NT2/D1 (cell line): Measurements from ENCODE around the gene FAM229B.

Source experiments
- YY1 ChIP-seq: IDR thresholded peaks from 2 replicates; pipeline ENCODE4 v1.6.1; 2011; ENCODE audit not compliant: insufficient read length, insufficient read depth
- ZNF274 ChIP-seq: IDR thresholded peaks from 2 replicates; pipeline ENCODE4 v1.6.1; 2011; ENCODE audit warnings: mild to moderate bottlenecking, low read depth, low read length

- no peak for TF ChIP-seq ZNF274
- TF ChIP-seq YY1, result no peak
These were observed 33.4 kb upstream of the FAM229B start, which contains the start of gene CCN6 for GRCh38 chr6:112054001-112054400.
